ENCODE data around the gene WDR73.

DNA sequence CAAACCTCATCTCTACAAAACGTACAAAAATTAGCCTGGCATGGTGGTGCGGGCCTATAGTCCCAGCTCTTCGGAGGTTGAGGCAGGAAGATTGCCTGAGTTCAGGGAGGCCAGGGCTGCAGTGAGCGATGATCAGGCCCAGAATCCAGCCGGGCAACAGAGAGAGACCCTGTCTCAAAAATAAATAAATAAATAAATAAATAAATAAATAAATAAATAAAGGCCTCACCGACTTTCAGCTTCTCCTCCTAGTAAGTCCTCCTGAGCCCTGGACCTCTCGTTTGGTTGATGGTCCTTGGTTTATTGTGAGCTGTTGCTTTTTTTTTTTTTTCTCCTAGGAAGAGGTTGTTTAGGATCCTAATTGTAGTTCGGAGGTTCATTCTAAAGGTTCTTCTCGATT is 25.1 kb downstream of the WDR73 start:
- TF ChIP-seq POLR2AphosphoS5 (IDR thresholded peaks at IDR 0.05; ENCODE audit: low read depth, low read length): no peak
- no peak for TF ChIP-seq TAF1 (IDR thresholded peaks at IDR 0.05; ENCODE audit: low read depth, low read length)
- TF ChIP-seq POLR2A (IDR thresholded peaks at IDR 0.05; ENCODE audit: low read depth, low read length): no peak
- no peak for TF ChIP-seq SPI1 (IDR thresholded peaks at IDR 0.05; ENCODE audit: low read depth, low read length)
- no peak for TF ChIP-seq POU2F2 (IDR thresholded peaks at IDR 0.05; ENCODE audit: low read depth, low read length)

Data from GM12891 (cell line).